ENCODE data around the gene MAP4K4.

MAP4K4 gene

DNA sequence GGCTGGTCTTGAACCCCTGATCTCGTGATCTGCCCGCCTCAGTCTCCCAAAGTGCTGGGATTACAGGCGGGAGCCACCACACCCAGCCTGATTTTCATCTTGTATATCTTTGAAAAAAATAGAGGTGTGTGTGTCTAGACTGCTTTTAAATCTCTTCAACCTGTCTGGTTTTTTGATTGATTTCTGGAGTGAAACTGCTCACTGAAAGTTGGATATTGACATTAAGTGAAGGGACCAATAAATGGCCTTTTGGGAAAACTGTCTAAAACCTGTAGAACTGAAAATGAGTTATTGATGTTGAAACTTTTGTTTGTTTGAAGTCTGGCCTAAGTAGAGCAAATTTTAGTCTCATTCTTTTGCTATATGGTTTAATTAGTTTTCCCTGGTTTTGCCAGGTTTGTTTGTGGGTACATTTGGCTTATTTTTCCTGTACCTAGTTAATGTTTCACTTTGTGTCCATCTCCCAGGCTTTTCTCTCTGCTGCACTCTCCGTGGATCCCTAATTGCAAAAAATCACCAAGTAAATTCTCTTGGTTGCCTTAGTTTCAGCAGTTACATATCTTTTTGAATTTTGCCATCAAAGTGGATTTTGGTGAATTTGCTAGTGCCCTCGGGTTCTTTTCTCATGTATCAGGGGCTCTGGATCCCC is 144.3 kb downstream of the MAP4K4 start:
- DNase-seq (ENCODE audit: low spot score), result no peak

DNA sequence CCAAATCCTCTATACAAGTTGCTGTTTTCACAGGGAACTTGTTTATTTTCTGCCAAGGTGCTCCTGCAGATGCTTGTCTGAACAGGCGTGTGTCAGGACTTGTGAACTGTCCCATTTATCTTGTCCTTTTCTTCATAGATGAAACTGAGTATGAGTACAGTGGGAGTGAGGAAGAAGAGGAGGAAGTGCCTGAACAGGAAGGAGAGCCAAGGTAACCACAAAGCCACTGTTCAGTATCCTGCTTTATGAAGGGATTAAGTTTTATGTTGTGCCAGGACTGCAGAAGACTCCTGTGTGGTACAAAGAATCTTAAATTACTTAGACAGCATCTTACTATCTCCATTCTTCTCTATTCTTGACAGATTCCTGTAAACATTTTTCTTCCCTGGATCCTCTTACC is 145.0 kb downstream of the MAP4K4 start:
- peak; percentile 15 for DNase-seq (ENCODE audit: low spot score)

DNA sequence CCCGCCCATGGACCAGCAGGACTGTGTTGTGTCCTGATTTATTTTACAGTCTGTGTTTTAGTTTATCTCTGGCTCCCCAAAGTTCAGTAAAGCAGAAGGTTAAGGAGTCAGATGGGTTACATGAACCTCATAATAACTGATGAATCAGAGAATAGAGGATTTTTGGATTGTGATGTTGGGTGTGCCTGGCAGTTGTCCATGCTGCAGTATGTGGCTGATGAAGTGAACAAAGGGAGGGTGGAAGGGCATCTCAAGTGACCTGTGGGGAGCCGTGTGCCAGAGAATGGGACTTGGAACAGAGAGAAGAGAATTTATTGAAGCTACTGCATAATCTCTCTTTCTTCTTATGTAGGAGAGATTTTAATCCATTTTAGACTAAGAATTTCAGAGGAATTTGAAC is 145.5 kb downstream of the MAP4K4 start:
- DNase-seq (ENCODE audit: low spot score), result no peak

GRCh38 chr2:101843471-101843870 is 146.0 kb downstream of the MAP4K4 start:
- DNase-seq (ENCODE audit: low spot score), result no peak

GRCh38 chr2:101844055-101844635 is 146.6 kb downstream of the MAP4K4 start:
- peak; percentile 23 for DNase-seq (ENCODE audit: low spot score)

- no peak for DNase-seq (ENCODE audit: low spot score)
Measured at GRCh38 chr2:101846973-101847372, 149.5 kb downstream of the MAP4K4 start.

- DNase-seq (ENCODE audit: low spot score), result no peak
Measured at GRCh38 chr2:101847661-101848339, 150.3 kb downstream of the MAP4K4 start.

DNA sequence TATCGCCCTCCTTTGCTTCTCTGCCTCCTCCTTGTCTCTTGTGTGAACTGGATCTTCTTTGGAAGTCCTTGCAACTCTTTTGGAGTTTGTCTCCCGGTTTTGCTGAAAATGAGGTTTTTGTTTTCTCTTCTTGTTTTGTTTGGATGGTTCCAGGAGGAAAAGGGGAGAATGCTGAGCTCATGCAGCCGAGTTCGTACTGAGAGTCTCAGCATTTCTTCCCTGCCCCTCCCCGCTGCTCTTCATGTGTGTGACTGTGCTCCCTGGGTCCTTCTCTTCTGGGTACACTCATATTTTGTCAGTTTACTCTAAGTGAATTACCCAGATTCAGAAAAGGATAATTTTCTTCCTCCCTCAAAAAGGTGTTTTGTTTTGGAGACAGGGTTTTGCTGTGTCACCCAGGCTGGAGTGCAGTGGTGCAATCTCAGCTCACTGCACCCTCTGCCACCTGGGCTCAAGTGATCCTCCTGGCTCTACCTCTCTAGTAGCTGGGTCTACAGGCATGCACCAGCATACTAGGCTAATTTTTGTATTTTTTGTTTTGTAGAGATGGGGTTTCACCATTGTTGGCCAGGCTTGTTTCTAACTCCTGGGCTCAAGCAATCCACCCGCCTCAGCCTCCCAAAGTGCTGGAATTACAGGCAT is 151.4 kb downstream of the MAP4K4 start:
- DNase-seq (ENCODE audit: low spot score), result no peak

- DNase-seq (ENCODE audit: low spot score), result no peak
Measured at GRCh38 chr2:101850450-101850849, 152.9 kb downstream of the MAP4K4 start.

DNA sequence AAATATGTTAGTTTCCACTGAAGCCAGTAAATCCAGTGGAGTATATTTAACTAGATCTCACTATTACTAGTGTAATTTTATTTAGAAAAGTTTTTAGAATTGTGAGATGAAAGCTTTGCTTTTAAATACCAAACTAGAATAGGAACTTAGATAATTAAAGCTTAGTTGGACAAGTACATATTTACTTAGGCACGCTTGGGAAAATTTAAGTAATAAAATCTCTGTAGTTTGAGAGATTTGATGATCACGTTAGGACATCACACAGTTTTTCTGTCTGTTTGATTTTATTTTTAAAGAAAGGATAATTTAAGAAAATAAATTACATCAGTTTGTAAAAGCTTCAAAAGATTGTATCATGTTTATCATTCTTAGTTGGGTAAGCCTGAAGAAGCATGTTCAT is 153.5 kb downstream of the MAP4K4 start:
- DNase-seq (ENCODE audit: low spot score), result no peak

DNA sequence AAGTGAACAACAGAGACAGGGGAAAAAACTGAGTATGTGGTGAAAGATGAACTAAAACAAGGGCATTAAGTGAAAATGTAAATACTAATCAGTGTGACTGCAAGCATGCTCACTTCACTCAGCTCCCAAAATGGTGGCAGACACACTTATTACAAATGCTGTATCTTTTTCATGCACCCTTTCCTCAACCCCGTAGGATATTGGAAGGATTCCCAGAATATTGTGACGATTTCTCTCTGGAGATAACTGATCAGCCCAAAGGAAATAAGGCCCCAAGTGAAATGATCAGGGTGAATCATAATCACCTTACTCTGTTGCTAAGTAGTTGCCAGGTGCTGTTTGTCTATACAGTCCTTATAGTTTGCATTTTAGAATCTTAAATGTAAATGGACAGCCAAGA is 155.3 kb downstream of the MAP4K4 start:
- DNase-seq (ENCODE audit: low spot score), result no peak

GRCh38 chr2:101854877-101855276 is 157.4 kb downstream of the MAP4K4 start:
- peak; percentile 26 for DNase-seq (ENCODE audit: low spot score)

DNA sequence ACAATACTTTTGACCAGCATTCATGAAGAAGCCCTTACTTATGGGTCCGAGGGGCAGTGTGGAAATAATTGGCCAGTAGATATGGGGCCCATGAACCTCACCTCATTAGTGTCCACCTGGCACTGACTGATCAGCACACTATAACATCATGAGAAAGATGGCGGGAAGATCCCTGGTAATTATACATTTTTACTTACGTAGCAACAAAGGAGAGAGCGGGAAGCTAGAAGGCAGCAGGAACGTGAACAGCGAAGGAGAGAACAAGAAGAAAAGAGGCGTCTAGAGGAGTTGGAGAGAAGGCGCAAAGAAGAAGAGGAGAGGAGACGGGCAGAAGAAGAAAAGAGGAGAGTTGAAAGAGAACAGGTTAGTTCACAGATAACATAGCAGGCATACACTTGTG is 158.3 kb downstream of the MAP4K4 start:
- no peak for DNase-seq (ENCODE audit: low spot score)

DNA sequence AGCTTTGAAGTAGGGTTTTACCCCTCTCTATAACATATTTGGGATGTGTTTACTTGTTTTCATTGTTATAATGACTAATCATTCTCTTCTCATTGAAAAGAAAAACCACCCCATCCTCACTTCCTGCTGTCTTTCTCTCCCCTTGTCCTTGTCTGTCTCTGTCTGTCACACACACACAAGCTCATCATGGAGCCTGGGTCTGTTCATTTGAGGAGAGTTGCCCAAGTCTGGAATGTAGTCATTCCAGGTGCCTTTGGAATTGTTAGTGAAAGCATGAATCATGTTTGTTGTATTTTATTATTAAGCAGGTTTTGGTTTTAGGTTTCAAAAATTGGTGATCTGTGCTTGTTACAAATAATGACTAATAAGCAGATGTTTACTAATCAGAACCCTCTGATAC is 160.7 kb downstream of the MAP4K4 start:
- DNase-seq (ENCODE audit: low spot score), result peak; percentile 70

DNA sequence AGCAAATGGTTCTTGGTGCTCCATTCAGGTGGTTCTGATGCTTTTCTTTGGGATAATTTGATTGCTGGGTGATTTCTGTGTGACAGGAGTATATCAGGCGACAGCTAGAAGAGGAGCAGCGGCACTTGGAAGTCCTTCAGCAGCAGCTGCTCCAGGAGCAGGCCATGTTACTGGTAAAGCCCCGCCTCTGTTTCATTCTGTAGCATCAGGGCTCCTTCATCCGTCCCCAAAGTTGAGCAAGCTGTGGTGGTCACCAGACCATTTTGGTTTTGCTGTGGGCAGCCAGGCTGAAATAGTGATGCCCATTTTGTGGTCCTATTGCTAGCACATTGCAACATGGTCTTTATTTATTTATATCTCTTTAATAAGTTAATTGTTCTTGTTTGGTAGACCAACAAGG is 161.4 kb downstream of the MAP4K4 start:
- no peak for DNase-seq (ENCODE audit: low spot score)

DNA sequence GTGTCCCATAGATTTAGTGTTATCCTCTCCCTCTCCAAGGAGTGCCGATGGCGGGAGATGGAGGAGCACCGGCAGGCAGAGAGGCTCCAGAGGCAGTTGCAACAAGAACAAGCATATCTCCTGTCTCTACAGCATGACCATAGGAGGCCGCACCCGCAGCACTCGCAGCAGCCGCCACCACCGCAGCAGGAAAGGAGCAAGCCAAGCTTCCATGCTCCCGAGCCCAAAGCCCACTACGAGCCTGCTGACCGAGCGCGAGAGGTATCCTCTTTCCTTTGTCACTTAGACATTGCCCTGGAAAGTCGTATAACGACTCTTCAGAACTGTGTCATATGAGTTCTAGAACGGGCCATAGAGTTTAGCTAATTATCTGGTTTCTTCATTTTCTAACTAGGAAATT is 162.1 kb downstream of the MAP4K4 start:
- DNase-seq (ENCODE audit: low spot score), result no peak

GRCh38 chr2:101860157-101860556 is 162.7 kb downstream of the MAP4K4 start:
- DNase-seq (ENCODE audit: low spot score), result no peak

GRCh38 chr2:101860782-101861181 is 163.3 kb downstream of the MAP4K4 start:
- DNase-seq (ENCODE audit: low spot score), result peak; percentile 26

GRCh38 chr2:101861382-101861781 is 163.9 kb downstream of the MAP4K4 start:
- no peak for DNase-seq (ENCODE audit: low spot score)

GRCh38 chr2:101863534-101863933 is 166.0 kb downstream of the MAP4K4 start:
- DNase-seq (ENCODE audit: low spot score), result no peak

GRCh38 chr2:101864426-101864825 is 166.9 kb downstream of the MAP4K4 start:
- no peak for DNase-seq (ENCODE audit: low spot score)

DNA sequence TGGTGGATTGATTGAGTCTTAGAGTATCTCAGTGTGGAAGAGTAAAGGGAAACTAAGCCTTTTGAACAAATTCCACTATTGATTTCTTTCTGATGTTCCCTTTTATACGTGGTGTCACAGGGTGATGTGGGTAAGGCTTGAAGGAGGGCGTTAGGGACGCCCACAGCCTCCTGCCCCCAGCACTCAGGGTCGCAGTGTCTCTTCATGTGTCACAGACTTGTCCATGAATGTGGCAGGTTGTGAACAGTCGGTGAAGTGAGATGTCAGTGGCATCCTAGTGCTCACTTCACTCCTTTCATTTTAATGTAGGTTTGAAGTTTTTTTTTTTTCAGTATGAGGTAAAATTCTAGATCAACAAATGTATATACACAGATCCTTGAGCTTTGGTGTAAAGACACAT is 171.0 kb downstream of the MAP4K4 start:
- DNase-seq (ENCODE audit: low spot score), result no peak

DNA sequence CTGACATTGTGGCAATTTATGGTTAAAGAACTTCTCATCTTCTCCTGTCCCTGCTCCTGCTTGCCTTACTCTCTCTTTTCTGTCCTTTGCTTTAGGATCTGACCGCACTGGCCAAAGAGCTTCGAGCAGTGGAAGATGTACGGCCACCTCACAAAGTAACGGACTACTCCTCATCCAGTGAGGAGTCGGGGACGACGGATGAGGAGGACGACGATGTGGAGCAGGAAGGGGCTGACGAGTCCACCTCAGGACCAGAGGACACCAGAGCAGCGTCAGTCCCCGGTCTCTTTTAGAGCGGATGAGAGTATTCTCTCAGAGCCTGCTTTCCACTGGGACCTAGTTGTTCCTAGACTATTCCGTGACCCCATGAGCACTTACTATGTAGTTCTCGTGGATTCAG is 172.0 kb downstream of the MAP4K4 start:
- DNase-seq (ENCODE audit: low spot score), result no peak
